Left renal cortex interstitium (tissue), 4 donors: ENCODE results near the gene GSTCD. TPM values are rescaled to one million over a fixed set of nuclear protein-coding genes. Genes with fewer than 3 reads are reported as not detected.
"Not testable (repeated sequence)": the region's sequence is repeated elsewhere in the genome, so short reads cannot be mapped to it uniquely, and the experiment has no call there.

Experiments
- DNase-seq, 4 donors: peaks; one replicate each; pipeline ENCODE4 v3.0.0-alpha.2; 2013; ENCODE audit warnings: low read depth in 4 of 4, low spot score in 2 of 4, missing footprints in 1 of 4
- polyA plus RNA-seq, 4 donors: library from polyadenylated mRNA; unstranded; fragments of 120-200 nt; gene quantifications; one replicate each; pipeline ENCODE4 v1.2.1, GENCODE V29; 2013; ENCODE audit not compliant: insufficient read length in 4 of 4

Gene GSTCD
- polyA plus RNA-seq, 4 donors = 15.3 to 19.9 (median 17.9) TPM

GRCh38 chr4:105797225-105797624 is 88.6 kb downstream of the GSTCD start:
- DNase-seq = no peak

GRCh38 chr4:105805501-105806120 is 97.0 kb downstream of the GSTCD start:
- no peak for DNase-seq

GRCh38 chr4:105807496-105807895 is 98.9 kb downstream of the GSTCD start:
- DNase-seq = no peak

- DNase-seq = no peak
Observed at GRCh38 chr4:105808030-105808749, 99.6 kb downstream of the GSTCD start.

- no peak for DNase-seq
Observed at GRCh38 chr4:105808750-105809041, 100.1 kb downstream of the GSTCD start.

- DNase-seq = no peak
Observed at GRCh38 chr4:105815701-105816100, 107.1 kb downstream of the GSTCD start.

GRCh38 chr4:105822061-105822460 is 113.5 kb downstream of the GSTCD start:
- no peak for DNase-seq

- no peak for DNase-seq
Observed at GRCh38 chr4:105828074-105828473, 119.5 kb downstream of the GSTCD start.

- DNase-seq = no peak
Observed at GRCh38 chr4:105831189-105831588, 122.6 kb downstream of the GSTCD start.

- no peak for DNase-seq
Observed at GRCh38 chr4:105835177-105835576, 126.6 kb downstream of the GSTCD start.

GRCh38 chr4:105836537-105836936 is 128.0 kb downstream of the GSTCD start:
- no peak for DNase-seq

- DNase-seq = no peak
Observed at GRCh38 chr4:105837037-105837436, 128.5 kb downstream of the GSTCD start.

GRCh38 chr4:105838082-105838481 is 129.5 kb downstream of the GSTCD start:
- no peak for DNase-seq

- no peak for DNase-seq
Observed at GRCh38 chr4:105840426-105841174, 132.0 kb downstream of the GSTCD start.

GRCh38 chr4:105843941-105844340 is 135.4 kb downstream of the GSTCD start:
- DNase-seq = no peak

- no peak for DNase-seq
Observed at GRCh38 chr4:105845559-105845958, 137.0 kb downstream of the GSTCD start.

- DNase-seq = not testable (repeated sequence)
Observed at GRCh38 chr4:105848359-105848758, 139.8 kb downstream of the GSTCD start.

GRCh38 chr4:105851196-105851595 is 142.6 kb downstream of the GSTCD start:
- DNase-seq = no peak

- DNase-seq = not testable (repeated sequence)
Observed at GRCh38 chr4:105852230-105852629, 143.6 kb downstream of the GSTCD start.

GRCh38 chr4:105858466-105859040 is 150.0 kb downstream of the GSTCD start:
- no peak for DNase-seq

GRCh38 chr4:105859233-105859632 is 150.6 kb downstream of the GSTCD start:
- DNase-seq = no peak
